ENCODE data around the gene SF3A2.
A peak's percentile ranks its signal among the peaks of the same experiment; 100 is the strongest.

DNA sequence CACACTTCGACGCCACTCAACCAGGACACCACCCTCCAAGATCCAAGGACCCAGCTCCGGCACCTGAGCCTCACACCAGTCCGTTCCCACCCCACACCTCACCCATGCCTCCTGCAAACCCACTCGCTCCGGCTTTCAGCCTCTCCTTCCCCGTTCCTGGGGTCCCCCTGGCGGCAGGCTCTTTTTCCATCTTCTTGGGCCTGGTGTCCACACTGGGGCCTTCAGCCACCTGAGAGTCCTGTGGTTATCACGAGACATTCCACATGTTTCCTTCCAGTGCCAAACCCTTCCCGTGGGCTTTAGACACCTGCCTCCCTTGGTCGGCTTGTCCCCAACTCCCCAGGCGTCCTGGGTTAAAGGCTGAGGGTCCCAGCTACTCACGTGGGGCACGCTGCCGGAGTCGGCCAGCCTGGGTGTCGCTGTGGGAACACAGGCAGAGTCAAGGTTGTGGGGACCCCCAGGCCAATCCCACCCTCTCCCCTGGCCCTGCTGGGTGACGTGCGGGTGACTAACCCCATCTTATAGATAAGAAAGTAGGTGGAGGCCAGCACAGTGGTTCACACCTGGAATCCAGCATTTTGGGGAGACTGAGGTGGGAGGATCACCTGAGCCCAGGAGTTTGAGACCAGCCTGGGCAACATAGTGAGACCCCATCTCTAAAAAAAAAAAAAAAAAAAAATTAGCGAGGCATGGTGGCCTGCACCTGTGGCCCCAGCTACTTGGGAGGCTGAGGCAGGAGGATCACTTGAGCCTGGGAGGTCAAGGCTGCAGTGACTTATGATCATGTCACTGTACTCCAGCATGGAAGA, 17.6 kb downstream of the SF3A2 start:
- TF ChIP-seq, protein P1, sequence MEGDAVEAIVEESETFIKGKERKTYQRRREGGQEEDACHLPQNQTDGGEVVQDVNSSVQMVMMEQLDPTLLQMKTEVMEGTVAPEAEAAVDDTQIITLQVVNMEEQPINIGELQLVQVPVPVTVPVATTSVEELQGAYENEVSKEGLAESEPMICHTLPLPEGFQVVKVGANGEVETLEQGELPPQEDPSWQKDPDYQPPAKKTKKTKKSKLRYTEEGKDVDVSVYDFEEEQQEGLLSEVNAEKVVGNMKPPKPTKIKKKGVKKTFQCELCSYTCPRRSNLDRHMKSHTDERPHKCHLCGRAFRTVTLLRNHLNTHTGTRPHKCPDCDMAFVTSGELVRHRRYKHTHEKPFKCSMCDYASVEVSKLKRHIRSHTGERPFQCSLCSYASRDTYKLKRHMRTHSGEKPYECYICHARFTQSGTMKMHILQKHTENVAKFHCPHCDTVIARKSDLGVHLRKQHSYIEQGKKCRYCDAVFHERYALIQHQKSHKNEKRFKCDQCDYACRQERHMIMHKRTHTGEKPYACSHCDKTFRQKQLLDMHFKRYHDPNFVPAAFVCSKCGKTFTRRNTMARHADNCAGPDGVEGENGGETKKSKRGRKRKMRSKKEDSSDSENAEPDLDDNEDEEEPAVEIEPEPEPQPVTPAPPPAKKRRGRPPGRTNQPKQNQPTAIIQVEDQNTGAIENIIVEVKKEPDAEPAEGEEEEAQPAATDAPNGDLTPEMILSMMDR (IDR thresholded peaks at IDR 0.05) = peak in 1 of 3 experiments; percentile 11
- no peak for TF ChIP-seq POLR2A (IDR thresholded peaks at IDR 0.05)
